CD4-positive, alpha-beta T cell (primary cell): Measurements from ENCODE around the gene CEACAM7. TPM values are rescaled to one million over a fixed set of nuclear protein-coding genes. Genes with fewer than 3 reads are reported as not detected.
A peak's percentile ranks its signal among the peaks of the same experiment; 100 is the strongest.

Experiments used
- ATAC-seq: fragments of 200-7000 bp; cut with Tn5 transposase; one replicate; pipeline ENCODE4 v1.10.0; 2022; ENCODE audit warnings: mild to moderate bottlenecking; ENCODE audit not compliant: poor library complexity
- CTCF ChIA-PET: fragments of 350-600 bp; sonication (Branson Sonifier 250); formaldehyde crosslinking; loops from one replicate; lab custom pipeline; 2021; ENCODE audit warnings: antibody characterized with exemption, inconsistent platforms; lab: Charles Lee
- POLR2A ChIA-PET: fragments of 350-600 bp; sonication (Branson Sonifier 250); formaldehyde crosslinking; loops from one replicate; lab custom pipeline; 2021; ENCODE audit warnings: antibody characterized with exemption, inconsistent platforms; lab: Charles Lee
- DNase-seq, 14 experiments: peaks; one replicate each; pipeline ENCODE4 v3.0.0-alpha.2; 2013 to 2020; ENCODE audit warnings: mixed read lengths in 2 of 14
- H3K27ac ChIP-seq, 2 donors: one replicate each; pipeline versions ENCODE4 v1.5.1 to v1.7.0; 2013; ENCODE audit warnings: low read length in 2 of 2, low read depth in 1 of 2, mild to moderate bottlenecking in 1 of 2
- H3K27me3 ChIP-seq, 2 experiments: 1 replicate in 1 of 2; 2 replicates in 1 of 2; pipeline versions ENCODE4 v1.6.1 to v1.7.0; 2013; ENCODE audit warnings: low read length in 2 of 2, control low read depth in 1 of 2, mild to moderate bottlenecking in 1 of 2, moderate library complexity in 1 of 2; ENCODE audit not compliant: insufficient read depth in 2 of 2, control insufficient read depth in 1 of 2
- H3K36me3 ChIP-seq: one replicate; pipeline ENCODE4 v1.6.1; 2013; ENCODE audit warnings: low read length, control low read depth; ENCODE audit not compliant: insufficient read depth
- H3K4me1 ChIP-seq: one replicate; pipeline ENCODE4 v1.6.1; 2013; ENCODE audit warnings: low read length, control low read depth; ENCODE audit not compliant: insufficient read depth
- H3K4me3 ChIP-seq: one replicate; pipeline ENCODE4 v1.5.1; 2013; ENCODE audit warnings: mild to moderate bottlenecking, low read length, moderate library complexity
- H3K9me3 ChIP-seq, 2 experiments: 1 replicate in 1 of 2; 2 replicates in 1 of 2; pipeline versions ENCODE4 v1.6.1 to v1.7.0; 2013; ENCODE audit warnings: low read length in 2 of 2, mild to moderate bottlenecking in 2 of 2, control low read depth in 1 of 2, moderate library complexity in 1 of 2; ENCODE audit not compliant: control insufficient read depth in 1 of 2, insufficient read depth in 1 of 2
- H3K27ac Mint-ChIP-seq: one replicate; pipeline ENCODE4 v1.8.0; 2020; ENCODE audit warnings: mixed read lengths
- H3K27me3 Mint-ChIP-seq: one replicate; pipeline ENCODE4 v1.8.0; 2021; ENCODE audit warnings: mixed read lengths
- H3K36me3 Mint-ChIP-seq: one replicate; pipeline ENCODE4 v1.8.0; 2021; ENCODE audit warnings: low read depth, mixed read lengths
- H3K4me1 Mint-ChIP-seq: one replicate; pipeline ENCODE4 v1.8.0; 2021; ENCODE audit warnings: low read depth, mixed read lengths
- H3K4me3 Mint-ChIP-seq: one replicate; pipeline ENCODE4 v1.8.0; 2020; ENCODE audit warnings: mild to moderate bottlenecking, mixed read lengths
- H3K9me3 Mint-ChIP-seq: one replicate; pipeline ENCODE4 v1.8.0; 2020; ENCODE audit warnings: mixed read lengths
- CTCF ChIP-seq: fragments of 200-600 bp; IDR thresholded peaks from one replicate; pipeline ENCODE4 v1.8.0; 2022; ENCODE audit warnings: antibody characterized with exemption, mild to moderate bottlenecking
- intact Hi-C, 2 experiments: fragments of 100-400 bp; cut with DNase I in 1 of 2; cut with micrococcal nuclease in 1 of 2; formaldehyde crosslinking; loops; one replicate each; pipeline versions ENCODE4 v1.15.1 to v1.9.0; 2023 to 2025; cut with DNase I, micrococcal nuclease
- total RNA-seq, 174 experiments: library from RNA in 2 of 174; stranded (reverse) in 2 of 174; gene quantifications; one replicate each; pipeline ENCODE4 v1.2.3 and lab custom pipeline; 2021 to 2026

The CEACAM7 gene
- total RNA-seq, 2 experiments from 2014 or later: not detected

- Histone ChIP-seq H3K4me3 (no peak overlapping the region), H3K27ac (no peak overlapping the region), H3K4me1 (peaks cover 8% of the 10 kb centered on the region), H3K9me3 (peaks cover 0 to 14% of the 10 kb centered on the region in 2 experiments), H3K27me3 (peaks cover 22% of the 10 kb centered on the region in 2 experiments), H3K36me3 (no peaks in the 10 kb centered on the region)
- ChIA-PET POLR2A (no interaction called here), CTCF (no interaction called here)
- Mint-ChIP-seq H3K27me3 (peaks cover 63% of the 10 kb centered on the region), H3K4me1 (no peaks in the 10 kb centered on the region), H3K36me3 (no peaks in the 10 kb centered on the region), H3K9me3 (no peaks in the 10 kb centered on the region), H3K27ac (no peak overlapping the region), H3K4me3 (no peak overlapping the region)
- ATAC-seq: no peak
- peak in 1 of 14 experiments; percentile 11 for DNase-seq
- intact Hi-C loops: loop anchor here (1.0 to 5.0 kb wide), 2 partner anchors 38 to 66 kb away; no protein-coding TSS in a partner anchor
- TF ChIP-seq CTCF: no peak
These were observed 19.9 kb upstream of the CEACAM7 start for GRCh38 chr19:41707871-41708371.

GRCh38 chr19:41707502-41707812 lies 19.4 kb upstream of the CEACAM7 start:
- Mint-ChIP-seq H3K4me3 (no peak overlapping the region), H3K36me3 (no peaks in the 10 kb centered on the region), H3K27ac (no peak overlapping the region), H3K9me3 (no peaks in the 10 kb centered on the region), H3K4me1 (no peaks in the 10 kb centered on the region), H3K27me3 (peaks cover 58% of the 10 kb centered on the region)
- ChIA-PET CTCF (interaction anchor here (0.7 to 1.4 kb wide), 9 partner anchors 10 to 78 kb away, joined by 3 to 10 read pairs (median 6); partner anchors contain the start of gene CEACAM6), POLR2A (interaction anchor here (0.7 kb wide), 1 partner anchor 15 kb away, joined by 3 read pairs; no protein-coding TSS in a partner anchor)
- no peak overlapping the region for H3K27ac ChIP-seq
- peaks cover 22% of the 10 kb centered on the region in 2 experiments for H3K27me3 ChIP-seq
- DNase-seq (peak in 1 of 14 experiments; percentile 13), ATAC-seq (no peak)
- no peak for TF ChIP-seq CTCF
- no peak overlapping the region for H3K4me3 ChIP-seq
- no peaks in the 10 kb centered on the region for H3K36me3 ChIP-seq
- intact Hi-C loops: loop anchor here (1.0 to 5.0 kb wide), 2 partner anchors 39 to 65 kb away; no protein-coding TSS in a partner anchor
- peaks cover 8% of the 10 kb centered on the region for H3K4me1 ChIP-seq
- peaks cover 0 to 14% of the 10 kb centered on the region in 2 experiments for H3K9me3 ChIP-seq

GRCh38 chr19:41706741-41707501 lies 18.9 kb upstream of the CEACAM7 start:
- Mint-ChIP-seq H3K4me1 (no peaks in the 10 kb centered on the region), H3K4me3 (peak overlapping the region; percentile 60), H3K36me3 (no peaks in the 10 kb centered on the region), H3K27ac (no peak overlapping the region), H3K27me3 (peaks cover 54% of the 10 kb centered on the region), H3K9me3 (no peaks in the 10 kb centered on the region)
- no peak overlapping the region for H3K27ac ChIP-seq
- ChIA-PET POLR2A (interaction anchor here (0.7 kb wide), 1 partner anchor 15 kb away, joined by 3 read pairs; no protein-coding TSS in a partner anchor), CTCF (interaction anchor here (0.7 to 1.4 kb wide), 10 partner anchors 9 to 328 kb away, joined by 3 to 10 read pairs (median 5); partner anchors contain the start of gene CEACAM6)
- peaks cover 8% of the 10 kb centered on the region for H3K4me1 ChIP-seq
- H3K4me3 ChIP-seq: peak overlapping the region; percentile 42
- H3K36me3 ChIP-seq: no peaks in the 10 kb centered on the region
- peak; percentile 96 for ATAC-seq
- peaks cover 22% of the 10 kb centered on the region in 2 experiments for H3K27me3 ChIP-seq
- DNase-seq: peak; percentile 49 to 84 (median 61)
- intact Hi-C loops: loop anchor here (1.0 to 5.0 kb wide), 3 partner anchors 39 to 78 kb away; no protein-coding TSS in a partner anchor
- peak; percentile 99 for TF ChIP-seq CTCF
- H3K9me3 ChIP-seq: peaks cover 0 to 14% of the 10 kb centered on the region in 2 experiments
